HG03342 (cell line): ENCODE data around the gene FKBP5.
"Not testable (repeated sequence)": the region's sequence is repeated elsewhere in the genome, so short reads cannot be mapped to it uniquely, and the experiment has no call there.

Source experiments
- ATAC-seq: cut with Tn5 transposase; IDR thresholded peaks from one replicate; pipeline ENCODE4 v1.9.1; 2021; ENCODE audit warnings: mild to moderate bottlenecking, moderate library complexity; ENCODE audit not compliant: unreplicated experiment

Gene FKBP5

DNA sequence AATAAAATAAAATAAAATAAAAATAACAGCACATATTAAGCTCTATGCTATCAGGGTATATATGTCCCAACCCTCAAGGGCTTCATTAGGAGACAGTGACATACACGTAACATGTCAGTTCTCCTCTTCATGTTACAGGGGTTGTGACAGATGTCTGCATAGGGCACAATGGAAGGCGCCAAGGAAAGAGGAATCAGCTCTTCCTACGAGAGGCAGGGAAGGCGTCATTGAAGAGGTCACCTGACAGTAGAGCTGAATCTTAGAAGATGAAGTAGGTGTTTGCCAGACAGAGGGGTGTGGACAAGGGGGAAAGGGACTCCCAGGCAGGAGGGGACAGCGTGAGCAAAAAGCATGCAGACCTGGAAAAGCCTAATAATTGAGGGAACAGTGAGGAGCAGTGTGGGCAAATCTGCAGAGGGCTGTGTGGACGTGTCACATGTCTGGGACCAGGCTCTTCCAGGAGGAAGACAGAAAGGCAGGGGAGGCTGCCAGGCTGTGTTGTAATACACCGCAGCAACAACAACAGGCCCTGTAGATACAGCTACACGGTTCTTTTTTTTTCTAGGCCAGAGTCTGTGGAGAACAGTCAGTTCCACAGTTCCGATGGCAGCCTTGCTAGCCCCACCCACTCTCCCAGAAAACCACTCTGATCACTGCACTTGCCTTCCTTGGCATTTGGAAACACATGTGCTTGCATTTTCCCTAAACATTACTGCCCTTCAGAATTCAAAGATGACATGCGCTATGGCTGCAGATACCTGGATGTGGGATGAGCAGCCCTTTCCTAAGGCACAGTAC lies 2.5 kb upstream of the FKBP5 start:
- no peak for ATAC-seq

DNA sequence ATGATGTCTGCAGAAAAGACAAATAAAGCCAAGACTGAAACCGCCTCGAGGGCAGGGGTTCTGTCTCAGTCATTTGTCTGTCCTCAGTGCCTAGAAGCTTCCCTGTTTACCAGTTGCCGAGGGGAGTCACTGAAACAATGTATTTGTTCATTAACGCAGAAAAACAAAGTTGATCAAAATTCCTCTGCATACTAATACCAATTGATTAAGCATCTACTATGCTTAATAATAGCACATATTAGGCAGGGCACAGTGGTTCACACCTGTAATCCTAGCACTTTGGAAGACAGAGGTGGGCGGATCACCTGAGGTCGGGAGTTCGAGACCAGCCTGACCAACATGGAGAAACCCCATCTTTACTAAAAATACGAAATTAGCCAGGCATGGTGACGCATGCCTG lies 1.8 kb upstream of the FKBP5 start:
- ATAC-seq: no peak

DNA sequence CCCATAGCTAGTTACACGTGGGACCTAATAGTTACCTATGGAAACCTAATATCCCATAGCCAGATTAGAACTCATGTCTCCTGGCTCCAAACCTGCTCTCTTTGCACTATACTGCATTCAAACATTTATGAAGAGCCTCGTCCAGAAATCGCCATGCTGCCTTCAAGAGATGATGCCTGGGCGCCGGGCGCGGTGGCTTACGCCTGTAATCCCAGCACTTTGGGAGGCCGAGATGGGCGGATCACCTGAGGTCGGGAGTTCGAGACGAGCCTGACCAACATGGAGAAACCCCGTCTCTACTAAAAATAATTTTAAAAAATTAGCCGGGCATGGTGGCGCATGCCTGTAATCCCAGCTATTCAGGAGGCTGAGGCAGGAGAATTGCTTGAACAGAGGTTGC lies 1.3 kb upstream of the FKBP5 start:
- ATAC-seq: not testable (repeated sequence)

DNA sequence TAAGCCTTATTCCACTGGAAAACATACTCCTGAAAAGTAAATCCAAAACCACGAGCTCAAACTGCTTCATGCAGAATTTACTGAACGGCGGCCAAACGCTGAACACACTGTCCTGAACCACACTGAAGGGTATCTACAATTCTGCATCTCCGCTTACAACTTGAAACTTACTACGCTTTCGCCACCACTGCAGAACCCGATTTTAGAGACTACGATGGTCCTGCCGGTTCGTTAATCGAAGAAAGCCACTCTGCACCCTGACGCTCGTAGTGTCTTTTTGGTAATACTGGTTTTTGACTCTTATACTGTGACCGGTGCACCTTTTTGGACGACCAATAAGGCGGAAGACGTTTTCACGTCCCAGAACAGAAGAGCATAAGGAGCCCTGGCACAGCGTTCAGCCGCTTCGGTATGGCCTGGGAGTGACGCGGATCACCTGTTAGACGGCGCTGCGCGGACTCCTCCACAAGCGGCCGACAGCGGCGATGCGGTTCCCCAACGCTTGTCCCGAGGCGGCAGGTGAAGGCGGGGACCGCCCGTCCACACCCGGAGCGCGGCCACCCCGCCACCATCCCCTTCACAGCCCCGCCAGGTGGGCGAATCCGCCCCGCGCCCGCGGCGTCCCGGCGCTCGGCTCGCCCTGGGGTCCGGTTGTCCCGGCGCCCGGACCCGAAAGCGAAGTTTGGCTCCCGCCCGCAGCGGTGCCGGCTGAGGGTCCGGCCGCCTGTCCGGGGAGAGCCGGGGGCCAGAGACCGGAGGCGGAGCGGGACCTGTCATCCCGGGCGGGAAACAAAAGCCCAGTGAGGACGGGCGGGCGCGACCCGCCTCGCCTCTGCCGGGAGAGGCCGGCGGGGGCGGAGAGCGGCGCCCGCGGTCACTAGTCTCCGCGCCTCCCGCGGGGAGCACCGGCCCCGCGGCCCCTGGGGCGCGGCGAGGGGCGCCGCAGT lies 784 bp downstream of the FKBP5 start:
- ATAC-seq: peak; percentile 36

DNA sequence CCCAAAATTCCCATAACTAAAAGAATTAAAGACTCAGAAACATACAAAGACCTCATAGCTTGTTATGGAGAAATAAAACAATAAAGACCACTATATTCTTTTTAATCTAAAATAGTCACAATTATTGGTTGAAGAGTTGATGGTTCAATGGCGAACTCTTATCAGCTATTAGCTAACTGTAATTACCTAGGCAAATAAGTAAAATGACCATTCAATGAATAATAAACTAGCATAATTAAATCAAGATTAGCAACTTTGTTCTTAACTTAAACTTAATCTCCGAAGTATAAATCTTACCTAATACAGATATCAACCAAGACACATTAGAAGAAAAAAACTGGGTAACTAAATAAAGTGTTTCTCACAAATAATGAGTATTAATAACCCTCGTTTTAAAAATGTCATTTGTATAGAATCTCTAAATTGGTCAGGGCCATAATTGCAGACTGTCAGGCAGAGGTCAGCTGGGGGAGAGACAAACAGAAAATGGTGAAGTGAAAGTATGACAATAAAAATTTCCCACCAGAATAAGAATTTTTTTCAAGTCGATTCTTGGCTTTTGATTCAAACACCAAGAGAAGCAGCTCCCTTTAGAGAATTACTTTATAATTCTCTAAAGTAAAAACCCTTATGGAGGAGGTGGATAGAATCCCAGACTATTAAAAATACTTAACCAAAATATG lies 1.7 kb downstream of the FKBP5 start:
- no peak for ATAC-seq

DNA sequence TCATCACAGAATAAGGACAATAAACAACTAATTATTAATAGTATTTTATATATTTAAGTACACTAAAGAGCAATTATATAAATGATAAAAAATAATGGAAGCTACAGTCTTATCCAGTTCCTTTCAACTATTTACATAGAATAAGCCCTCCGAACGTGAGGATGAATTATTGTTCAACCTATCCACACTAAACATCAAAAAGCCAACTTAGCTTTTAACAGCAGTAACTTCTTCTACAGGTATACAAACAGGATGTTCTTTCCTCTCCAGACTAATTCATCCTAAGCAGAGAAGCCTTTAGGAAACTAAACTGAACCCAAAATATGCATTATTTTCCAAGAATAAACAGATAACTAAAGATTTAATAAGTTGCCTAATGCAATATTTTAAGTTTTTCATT lies 2.3 kb downstream of the FKBP5 start:
- no peak for ATAC-seq

DNA sequence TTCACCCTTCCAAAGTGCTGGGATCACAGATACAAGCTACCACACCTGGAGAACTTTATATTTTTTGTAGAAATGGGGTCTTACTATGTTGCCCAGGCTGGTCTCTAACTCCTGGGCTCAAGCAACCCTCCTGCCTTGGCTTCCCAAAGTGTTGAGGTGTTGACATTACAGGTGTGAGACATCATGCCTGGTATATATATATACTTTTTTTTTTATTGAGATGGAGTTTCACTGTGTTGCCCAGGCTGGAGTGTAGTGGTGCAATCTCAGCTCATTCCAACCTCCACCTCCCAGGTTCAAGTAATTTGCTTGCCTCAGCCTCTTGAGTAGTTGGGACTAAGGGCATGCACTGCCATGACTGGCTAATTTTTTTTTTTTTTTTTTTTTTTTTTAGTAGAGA lies 5.4 kb downstream of the FKBP5 start:
- ATAC-seq: no peak

DNA sequence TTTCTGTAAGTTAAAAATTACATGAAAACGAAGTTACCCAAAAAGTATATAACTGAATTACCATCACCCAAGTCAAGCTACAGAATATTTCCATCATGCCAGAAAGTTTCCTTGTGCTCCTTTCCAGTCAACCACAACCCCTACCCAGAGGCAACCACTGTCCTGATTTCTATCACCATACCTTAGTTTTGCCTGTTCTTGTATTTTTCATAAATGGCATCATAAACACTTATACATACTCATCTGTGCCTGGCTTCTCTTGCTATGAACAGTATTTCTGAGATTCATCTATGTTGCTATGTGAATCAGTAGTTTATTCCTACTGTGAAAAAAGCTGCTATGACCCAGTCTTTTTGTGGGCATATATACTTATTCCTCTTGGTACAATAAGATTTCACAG lies 7.4 kb downstream of the FKBP5 start:
- no peak for ATAC-seq

DNA sequence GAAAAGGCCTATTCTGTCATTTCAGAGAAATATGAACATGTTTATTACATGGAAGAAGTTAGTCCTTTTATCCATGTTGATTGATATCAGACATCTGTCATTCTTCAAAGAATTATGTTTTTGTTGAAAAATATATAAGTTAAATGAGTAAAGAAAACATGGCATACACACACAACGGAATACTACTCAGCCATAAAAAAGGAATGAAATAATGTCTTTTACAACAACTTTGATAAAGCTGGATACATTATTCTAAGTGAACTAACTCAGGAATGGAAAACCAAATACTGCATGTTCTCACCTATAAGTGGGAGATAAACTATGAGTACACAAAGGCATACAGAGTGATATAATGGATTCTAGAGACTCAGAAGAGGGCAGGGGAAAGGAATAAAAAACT lies 9.3 kb downstream of the FKBP5 start:
- ATAC-seq: no peak

DNA sequence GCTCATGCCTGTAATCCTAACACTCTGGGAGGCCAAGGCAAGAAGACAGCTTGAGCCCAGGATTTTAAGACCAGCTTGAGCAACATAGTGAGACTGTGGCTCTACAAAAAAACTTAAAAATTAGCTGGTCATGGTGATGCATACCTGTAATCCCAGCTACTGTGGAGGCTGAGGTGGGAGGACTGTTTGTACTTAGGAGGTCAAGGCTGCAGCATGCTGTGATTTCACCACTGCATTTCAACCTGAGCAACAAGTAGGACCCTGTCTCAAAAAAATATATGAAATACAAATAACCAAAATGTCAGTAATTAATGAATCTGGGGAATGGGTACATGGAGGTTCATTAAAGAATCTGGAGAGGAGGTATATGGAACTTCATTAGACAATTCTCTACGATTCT lies 9.9 kb downstream of the FKBP5 start:
- ATAC-seq: no peak

DNA sequence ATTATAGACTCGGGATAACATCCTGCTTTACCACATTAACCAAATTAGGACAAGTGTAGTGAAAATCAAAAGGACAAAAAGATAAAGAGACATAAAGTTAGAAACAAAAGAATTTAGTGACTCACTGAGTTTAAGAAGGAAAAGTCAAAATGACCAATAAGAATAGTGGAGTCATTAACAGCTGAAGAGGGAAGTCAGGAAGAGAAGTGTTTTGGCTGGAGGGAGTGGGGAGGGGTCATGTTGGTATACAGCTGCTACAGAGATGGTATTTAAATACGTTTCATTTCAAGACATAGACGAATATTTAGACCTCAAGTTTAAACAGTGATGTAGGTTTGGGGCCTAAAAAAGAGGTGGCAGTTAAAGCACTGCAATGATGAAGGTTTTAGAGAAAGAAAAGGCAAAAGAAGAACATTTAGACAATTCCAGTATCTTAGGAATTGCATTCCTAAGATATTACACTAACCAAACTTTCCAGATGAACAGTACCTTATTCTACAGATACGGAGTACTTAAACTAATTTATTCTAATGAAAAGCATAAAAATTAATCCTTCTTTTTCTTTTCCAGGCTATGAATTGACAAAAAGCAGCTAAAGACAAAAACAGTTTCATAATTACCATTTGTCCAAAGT lies 10.6 kb downstream of the FKBP5 start:
- no peak for ATAC-seq

DNA sequence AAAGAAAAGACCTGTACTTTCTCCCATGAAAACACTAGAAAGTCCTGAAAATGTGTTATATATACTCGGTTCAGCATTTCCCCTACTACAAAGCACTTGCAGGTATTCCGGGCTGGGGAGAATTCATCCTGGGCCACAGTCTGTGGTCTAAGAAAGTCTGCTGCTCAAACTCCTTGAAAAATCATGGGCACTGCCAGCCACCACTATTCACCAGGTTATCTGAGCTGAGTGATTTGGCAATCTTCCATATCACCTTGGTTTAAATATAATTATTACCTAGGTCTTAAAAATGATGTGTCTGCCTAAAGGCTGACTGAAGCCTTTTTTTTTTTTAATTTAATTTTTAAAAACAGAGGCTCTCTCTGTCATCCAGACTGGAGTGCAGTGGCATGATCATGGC lies 11.3 kb downstream of the FKBP5 start:
- ATAC-seq: no peak

DNA sequence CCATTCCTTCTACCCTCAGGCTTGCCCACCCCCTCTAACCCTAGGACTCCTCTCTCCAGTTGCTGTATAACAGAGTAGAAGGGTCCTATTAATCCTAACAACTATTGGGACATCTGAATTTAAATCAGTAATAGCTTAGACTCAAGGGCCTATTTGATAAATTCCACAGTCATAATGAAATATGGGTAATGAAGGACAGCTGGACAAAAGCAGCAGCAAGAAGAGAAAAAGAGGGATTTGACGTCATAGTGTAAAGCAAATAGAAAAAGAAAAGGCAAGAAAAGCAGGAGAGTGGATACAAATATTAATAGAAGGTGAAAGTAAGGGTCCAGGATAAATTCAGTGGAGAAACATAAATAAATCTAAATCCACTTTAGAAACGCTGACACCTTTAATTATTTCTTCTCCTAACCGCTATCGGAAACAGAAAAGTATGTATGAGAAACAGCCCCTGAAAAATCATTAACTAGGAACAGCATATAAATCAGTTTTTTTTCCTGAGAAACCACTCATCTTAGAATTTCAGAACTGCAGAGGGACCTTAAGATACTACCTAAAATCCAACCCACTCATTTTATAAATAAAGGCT lies 12.8 kb downstream of the FKBP5 start:
- ATAC-seq: no peak

DNA sequence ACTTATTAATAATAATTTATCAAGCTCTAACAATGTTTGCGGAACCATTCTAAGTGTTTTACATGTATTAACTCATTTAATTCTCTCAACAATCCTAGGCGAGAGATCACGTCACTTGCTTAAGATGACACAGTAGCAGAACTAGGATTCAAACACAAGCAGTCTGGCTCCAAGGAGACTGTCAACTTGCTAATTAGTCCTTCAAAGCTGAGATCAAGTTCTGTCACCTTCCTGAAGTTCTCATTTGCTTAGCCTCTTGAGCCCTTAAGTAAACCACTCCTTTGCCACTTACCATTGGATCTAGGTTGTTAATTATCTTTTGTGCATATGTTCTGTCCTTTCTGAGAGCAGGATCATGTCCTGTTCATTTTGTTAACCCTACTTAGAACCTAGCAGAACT lies 14.1 kb downstream of the FKBP5 start:
- no peak for ATAC-seq

DNA sequence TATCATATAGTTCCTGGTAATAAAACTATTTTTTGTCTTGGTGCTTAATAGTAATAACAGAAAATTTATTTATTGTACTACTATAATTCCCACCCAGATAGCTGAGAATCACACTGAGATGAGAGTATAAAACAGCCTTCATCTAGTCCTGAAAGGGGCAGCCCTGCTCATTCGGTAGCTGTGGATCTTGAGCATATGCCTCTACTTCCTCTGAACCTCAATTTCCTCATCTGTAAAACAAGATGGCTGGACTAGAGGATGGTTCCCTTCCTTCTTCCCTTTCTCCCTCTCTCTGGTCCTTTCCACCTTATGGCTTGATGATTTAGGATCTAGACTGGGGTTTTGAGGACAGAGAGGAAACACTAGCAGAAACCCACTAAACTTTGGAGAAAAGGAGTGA lies 15.0 kb downstream of the FKBP5 start:
- ATAC-seq: no peak

DNA sequence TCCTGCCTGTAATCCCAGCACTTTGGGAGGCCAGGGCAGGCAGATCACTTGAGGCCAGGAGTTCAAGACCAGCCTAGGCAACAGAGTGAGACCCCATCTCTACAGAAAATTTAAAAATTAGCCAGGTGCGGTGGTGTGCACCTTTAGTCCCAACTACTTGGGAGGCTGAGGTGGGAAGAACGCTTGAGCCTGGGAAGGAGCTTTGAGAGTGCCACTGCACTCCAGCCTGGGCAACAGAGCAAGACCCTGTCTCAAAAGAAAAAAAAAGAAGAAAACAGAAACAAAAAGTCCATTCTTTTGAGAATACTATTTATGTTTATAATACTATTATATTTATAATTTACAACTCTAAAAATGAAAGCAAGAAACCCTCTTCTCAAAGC lies 15.4 kb downstream of the FKBP5 start:
- not testable (repeated sequence) for ATAC-seq

DNA sequence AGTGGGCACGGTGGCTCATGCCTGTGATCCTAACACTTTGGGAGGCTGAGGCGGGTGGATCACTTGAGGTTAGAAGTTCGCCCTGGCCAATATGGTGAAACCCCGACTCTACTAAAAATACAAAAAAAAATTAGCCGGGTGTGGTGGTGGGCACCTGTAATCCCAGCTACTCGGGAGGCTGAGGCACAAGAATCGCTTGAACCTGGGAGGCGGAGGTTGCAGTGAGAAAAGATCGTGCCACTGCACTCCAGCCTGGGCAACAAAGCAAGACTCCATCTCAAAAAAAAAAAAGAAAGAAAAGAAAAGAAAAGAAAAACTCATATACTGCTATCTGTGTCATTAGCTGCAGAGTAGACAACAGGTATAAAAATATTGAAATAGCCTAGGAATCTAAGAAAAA lies 18.3 kb downstream of the FKBP5 start:
- ATAC-seq: not testable (repeated sequence)

DNA sequence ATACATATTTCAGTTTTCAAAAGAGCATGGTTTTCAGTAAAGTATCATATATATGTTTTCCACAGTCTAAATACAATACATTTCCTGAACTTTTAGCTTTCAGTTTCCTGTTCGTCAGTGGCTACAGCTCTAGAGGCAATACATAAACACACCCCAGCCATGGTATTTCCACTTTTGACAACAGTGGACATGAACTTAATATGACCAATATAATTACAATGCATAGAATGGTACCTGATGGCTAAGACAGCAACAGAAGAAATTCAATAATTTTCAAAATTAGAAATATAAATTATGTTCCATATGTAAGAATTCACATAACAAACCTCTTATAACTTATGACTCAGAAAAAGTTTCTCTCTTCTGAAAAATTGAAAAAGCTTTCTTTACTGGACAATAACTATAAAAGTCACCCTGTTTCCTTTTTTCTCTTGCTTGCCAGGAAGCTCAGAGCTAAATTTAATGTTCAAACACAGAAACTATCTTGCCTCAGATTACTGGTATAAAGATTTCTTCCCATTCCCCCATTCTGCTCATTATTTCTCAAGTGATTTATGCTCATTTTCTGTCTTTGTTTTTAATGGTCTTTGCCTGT lies 19.2 kb downstream of the FKBP5 start:
- ATAC-seq: peak; percentile 60

DNA sequence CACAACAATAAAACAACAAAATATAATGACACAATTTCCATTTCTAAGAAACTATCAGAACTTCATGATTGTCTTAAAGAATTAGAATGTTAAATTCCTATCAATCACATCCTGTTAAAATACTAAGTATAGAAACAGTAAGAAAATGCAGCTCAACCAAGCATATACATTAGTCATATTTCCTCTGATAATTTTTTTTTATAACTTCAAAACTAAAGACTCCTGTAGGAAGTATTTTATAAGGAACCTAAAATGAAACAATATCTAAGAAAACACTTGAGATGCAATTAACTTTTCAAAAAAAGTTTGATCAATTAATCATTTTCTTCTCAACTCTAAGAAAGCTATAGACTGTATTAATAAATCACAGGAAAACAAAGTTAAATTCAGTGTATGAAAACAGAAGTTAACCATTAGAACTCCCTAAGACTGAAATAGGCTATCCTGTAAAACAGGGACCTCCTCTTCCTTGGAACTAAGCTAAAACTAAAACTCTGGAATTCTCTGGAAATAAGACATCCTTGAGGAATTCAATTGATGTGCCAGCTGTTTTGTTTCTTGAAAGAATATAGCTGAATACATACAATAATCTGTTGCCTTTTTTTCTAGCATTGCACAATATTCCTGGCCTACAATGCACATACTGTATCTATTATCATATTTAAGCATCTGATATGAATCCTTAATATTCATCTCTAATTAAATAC lies 19.8 kb downstream of the FKBP5 start:
- peak; percentile 30 for ATAC-seq

DNA sequence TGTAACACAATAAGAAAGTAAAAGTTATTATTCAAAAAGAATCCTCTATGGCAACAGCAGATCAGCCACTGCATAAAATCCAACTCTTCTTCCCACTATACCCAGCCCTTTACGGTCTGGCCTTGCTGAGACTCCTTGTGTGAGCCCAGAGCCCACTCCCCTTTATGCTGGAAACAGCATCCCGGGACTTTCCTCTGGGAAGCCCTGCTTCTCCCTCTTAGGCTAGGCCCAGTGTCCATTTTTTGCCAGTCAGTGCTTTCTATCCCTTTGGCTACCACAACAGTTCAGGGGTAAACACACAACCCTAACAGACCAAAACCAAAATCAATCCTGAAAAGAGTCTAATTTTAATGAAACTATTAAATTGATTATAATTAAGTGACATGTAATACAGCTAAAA lies 20.6 kb downstream of the FKBP5 start:
- no peak for ATAC-seq
